CD4-positive, alpha-beta T cell treated with Interleukin-2 at 100 ng/mL for 4 hours (primary cell): ENCODE data around the gene IER3.
"Not testable (repeated sequence)": the region's sequence is repeated elsewhere in the genome, so short reads cannot be mapped to it uniquely, and the experiment has no call there.

Experiments
- DNase-seq: peaks from one replicate; pipeline ENCODE4 v3.0.0-alpha.2; 2020; ENCODE audit warnings: low spot score

IER3 gene

GRCh38 chr6:30768634-30769087, 24.3 kb upstream of the IER3 start:
- no peak for DNase-seq

GRCh38 chr6:30767944-30768301, 23.6 kb upstream of the IER3 start:
- no peak for DNase-seq

- DNase-seq, result no peak
Observed at GRCh38 chr6:30767158-30767943, 23.0 kb upstream of the IER3 start.

GRCh38 chr6:30766461-30767157, 22.3 kb upstream of the IER3 start:
- no peak for DNase-seq

- not testable (repeated sequence) for DNase-seq
Observed at GRCh38 chr6:30765495-30765894, 21.1 kb upstream of the IER3 start.

- not testable (repeated sequence) for DNase-seq
Observed at GRCh38 chr6:30764490-30765043, 20.2 kb upstream of the IER3 start.

GRCh38 chr6:30763618-30764489, 19.5 kb upstream of the IER3 start:
- no peak for DNase-seq

- no peak for DNase-seq
Observed at GRCh38 chr6:30763155-30763617, 18.8 kb upstream of the IER3 start.

GRCh38 chr6:30761791-30762429, 17.6 kb upstream of the IER3 start:
- no peak for DNase-seq

- DNase-seq, result no peak
Observed at GRCh38 chr6:30760549-30760948, 16.2 kb upstream of the IER3 start.

- no peak for DNase-seq
Observed at GRCh38 chr6:30759575-30760239, 15.4 kb upstream of the IER3 start.

GRCh38 chr6:30757261-30757904, 13.0 kb upstream of the IER3 start:
- DNase-seq, result no peak

- not testable (repeated sequence) for DNase-seq
Observed at GRCh38 chr6:30756405-30757003, 12.2 kb upstream of the IER3 start.

- no peak for DNase-seq
Observed at GRCh38 chr6:30754631-30755030, 10.3 kb upstream of the IER3 start.

- DNase-seq, result no peak
Observed at GRCh38 chr6:30752157-30752927, 8.0 kb upstream of the IER3 start.

- no peak for DNase-seq
Observed at GRCh38 chr6:30750379-30750668, 6.0 kb upstream of the IER3 start.

- DNase-seq, result no peak
Observed at GRCh38 chr6:30749554-30750378, 5.4 kb upstream of the IER3 start.

- DNase-seq, result no peak
Observed at GRCh38 chr6:30748851-30749540, 4.6 kb upstream of the IER3 start.
